Suppressor macrophage (primary cell): ENCODE data around the gene RBP3.

Experiments
- DNase-seq, 4 experiments: peaks; one replicate each; pipeline ENCODE4 v3.0.0-alpha.2; 2020 to 2022

Gene RBP3

GRCh38 chr10:47359101-47359500 lies 10.9 kb downstream of the RBP3 start:
- DNase-seq: no peak

DNA sequence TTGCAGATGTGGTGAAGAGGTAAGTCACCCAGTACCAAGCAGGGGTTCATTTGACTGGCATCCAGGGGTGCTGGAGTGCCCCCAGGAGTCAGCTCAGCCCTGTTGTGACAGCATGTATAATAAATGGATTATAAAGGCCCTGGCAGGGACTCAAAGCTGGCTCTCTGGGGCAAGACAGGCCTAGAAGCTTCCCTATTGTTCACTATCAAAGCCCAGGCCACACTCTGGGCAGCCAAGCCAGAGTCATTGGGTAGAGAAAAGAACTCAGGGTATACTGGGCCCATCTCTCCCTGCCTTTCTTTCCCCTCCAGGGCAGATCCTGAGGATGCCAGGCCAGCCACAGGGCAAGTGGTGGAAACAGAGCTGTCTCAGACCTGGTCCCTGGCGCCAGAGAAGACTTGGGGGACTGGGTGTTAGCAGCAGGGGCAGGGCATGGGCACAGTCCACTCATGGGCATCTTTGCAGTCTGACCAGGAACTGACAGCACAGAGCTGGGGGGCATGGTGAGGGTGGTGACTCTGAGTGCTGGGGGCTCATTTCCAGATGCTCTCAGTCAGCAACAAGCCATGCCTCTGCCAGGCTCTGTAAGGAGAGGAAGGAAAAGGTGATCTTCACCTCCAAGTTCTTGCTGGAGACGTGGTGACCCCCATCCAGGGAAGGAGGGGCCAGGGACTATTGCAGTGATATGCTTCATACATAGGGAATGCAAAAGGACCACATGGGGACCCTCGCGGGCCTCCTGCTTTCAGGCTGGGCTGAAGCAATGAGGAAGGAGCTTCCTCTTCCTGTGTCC lies 11.7 kb downstream of the RBP3 start:
- no peak for DNase-seq

DNA sequence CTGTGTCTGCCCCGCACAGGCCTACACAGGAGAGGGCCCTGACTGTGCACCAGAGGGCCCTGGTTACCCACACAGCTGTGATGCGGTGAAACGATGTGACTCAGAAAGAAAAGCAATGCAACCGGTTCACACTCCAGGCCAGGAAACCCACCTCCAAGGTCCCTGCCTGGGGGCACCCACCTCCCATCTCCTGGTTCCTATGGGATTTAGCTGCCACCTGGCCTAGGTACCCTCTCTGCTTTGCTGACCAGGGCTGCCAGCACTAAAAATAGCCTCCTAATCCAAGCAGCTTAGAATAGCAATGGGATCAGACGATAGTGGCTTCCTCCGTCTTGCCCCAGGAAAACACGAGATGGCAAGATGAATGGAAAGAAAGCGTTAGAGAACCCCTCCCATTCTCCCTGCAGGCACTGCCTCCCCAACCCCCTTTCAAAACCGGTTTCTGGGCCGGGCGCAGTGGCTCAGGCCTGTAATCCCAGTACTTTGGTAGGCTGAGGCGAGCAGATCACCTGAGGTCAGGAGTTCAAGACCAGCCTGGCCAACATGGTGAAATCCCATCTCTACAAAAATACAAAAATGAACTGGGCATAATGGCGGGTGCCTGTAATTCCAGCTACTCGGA lies 12.4 kb downstream of the RBP3 start:
- DNase-seq: peak in 3 of 4 experiments; percentile 5 to 13 (median 5)

- peak; percentile 48 to 72 (median 68) for DNase-seq
These were observed 13.1 kb downstream of the RBP3 start for GRCh38 chr10:47361293-47361692.

GRCh38 chr10:47362199-47362598 lies 14.0 kb downstream of the RBP3 start:
- DNase-seq: no peak

DNA sequence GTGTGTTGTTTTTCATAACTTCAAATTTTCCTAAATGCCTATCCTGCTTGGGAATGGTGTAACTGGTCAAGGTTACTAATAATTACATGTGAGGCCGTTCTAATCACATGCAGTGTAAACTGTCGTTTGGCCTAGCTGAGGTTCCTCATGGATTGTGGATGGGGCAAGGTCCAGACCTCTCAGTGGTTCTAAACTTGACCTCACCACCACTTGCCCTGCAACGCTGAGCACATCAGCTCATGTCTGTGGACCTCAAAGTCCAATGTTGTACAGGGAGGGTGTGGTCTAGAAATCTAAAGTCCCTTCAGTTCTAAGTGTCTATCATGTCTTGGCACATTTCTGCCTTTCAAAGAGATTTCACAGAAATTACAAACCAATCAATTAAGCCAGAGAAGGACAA lies 15.6 kb downstream of the RBP3 start:
- no peak for DNase-seq

GRCh38 chr10:47364366-47364765 lies 16.2 kb downstream of the RBP3 start:
- no peak for DNase-seq

DNA sequence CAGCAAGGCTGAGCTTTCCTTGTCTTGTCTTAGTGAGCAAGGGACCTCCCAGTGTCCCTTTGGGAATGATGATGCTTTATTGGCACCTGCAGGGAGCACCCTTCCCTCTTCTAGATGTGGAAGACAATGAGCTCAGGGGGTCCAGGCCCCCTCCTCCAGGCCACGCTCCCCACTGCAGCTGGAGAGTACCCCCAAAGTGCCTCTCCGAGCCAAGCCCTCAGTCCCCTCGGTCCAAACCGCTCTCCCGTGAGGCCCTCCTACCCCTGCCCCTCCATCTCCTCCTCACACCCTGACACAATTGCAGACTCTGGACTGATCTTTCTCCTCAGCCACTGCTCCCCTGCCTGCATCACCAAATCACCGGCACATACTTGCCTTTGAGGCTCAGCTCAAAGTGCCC lies 16.7 kb downstream of the RBP3 start:
- no peak for DNase-seq

DNA sequence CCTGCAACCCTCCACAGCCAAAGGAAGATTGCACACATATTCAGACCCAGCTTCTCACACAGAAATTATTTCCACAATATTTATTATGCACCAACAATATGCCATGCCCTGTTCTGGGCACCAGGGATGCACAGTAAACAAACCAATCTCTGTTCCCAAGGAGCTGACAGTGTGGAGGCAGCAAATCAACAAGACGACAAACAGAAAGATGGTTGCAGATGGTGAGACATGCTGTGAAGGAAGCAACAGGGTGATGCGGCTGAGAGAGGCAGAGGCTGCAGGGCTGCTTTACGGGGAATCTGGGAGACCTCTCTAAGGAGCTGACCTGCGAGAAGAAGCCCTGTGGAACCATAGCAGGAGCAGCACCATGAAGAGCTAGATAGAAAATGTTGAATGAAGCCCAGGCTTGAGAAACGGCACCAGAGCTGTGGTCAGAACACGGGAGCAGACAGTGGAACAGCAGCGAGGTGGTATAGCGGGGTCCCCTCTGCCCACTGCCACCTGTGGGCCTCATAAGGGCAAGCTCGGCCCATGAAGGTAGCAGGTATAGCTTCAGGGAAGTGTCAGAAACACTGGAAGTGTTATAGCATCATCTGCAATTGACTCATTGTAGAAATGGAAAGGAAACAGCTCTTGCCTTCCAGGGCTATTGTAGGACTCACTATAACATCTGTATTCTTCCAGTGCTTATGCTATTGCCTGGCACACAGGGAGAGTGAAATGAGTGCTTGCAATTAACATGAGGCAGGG lies 17.4 kb downstream of the RBP3 start:
- DNase-seq: no peak

GRCh38 chr10:47366181-47366631 lies 18.0 kb downstream of the RBP3 start:
- no peak for DNase-seq

DNA sequence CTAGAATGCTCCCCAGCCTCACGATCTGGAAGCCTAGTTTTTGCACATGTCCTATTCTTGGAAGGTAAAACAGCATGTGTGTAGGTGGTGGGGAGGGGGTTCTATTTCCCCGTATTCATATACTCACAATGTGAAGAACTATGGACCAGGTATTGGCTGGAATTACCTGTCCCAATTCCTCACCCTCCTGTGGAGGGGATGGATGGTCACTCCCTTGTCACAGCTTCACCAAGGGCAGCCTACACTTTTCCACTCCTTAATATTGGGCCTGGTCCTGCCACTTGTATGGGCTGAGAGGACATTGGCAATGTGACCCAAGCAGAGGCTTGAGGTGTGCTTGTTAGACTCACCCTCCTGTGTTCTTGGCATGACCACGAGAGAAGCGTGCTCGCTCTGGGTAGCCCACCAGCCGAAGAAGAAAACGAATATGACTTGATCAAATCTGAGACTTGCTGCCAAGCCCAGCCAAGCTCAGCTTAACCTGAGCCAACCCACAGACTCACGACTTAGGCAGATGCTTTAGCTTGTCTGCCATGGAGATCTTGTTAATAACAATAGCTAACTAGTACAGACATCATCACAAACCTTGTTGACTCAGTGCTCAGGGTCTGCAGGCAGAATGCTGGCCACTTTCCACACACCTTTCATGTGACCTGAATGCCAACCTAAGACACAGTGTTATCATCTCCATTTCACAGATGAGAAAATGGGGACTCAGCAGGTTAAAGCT lies 18.7 kb downstream of the RBP3 start:
- DNase-seq: no peak

- no peak for DNase-seq
These were observed 19.5 kb downstream of the RBP3 start for GRCh38 chr10:47367646-47368045.

- no peak for DNase-seq
These were observed 20.4 kb downstream of the RBP3 start for GRCh38 chr10:47368431-47369180.

DNA sequence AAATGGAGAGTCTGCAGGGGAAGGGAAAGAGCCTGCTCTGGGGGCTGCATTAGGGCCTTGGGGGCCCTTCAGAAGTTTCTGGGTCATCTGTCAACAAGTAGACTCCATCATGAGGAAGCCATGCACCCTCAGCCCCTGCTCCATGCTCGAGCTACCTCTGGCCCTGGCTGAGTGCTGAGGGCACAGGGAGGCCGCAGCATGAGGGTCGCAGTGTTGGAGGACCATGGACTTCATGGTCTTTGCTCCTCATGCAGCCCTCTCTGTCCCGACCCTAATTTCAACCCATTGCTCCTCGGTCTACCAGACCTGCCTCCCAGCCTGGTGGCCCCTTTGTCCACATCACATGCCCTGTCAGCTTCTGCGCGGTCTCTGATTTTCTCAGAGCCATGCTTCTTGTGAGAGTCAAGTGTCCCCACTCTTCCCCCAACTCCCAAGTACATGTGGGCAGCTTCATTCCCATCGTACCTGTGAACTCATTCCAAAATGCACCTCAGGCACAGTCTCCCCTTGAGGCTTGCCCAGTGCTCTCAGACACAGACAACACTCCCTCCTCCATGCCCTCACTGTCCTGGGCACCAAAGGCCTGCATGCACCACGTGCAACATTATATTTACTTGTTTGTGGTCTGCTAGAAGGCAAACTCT lies 21.2 kb downstream of the RBP3 start:
- DNase-seq: no peak

- DNase-seq: no peak
These were observed 22.0 kb downstream of the RBP3 start for GRCh38 chr10:47370015-47370767.

DNA sequence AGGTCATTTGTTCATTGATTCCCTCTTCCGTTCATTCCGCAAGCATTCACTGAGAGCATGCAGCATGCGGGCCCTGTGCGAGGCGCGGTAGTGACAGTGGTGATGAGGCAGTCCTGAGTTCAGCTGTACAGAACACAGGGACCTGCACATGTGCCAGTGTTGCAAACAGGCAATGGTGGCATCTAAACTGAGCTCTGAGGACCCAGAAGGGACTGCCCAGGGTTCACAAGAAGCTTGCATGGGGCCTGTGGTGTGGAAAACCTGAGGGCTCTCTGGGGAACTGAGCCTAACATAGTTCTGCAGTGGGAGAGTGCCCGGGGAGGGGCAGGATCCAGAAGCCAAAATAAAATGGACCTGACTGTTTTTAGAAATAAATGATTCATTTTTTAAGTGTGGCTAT lies 22.7 kb downstream of the RBP3 start:
- DNase-seq: no peak

DNA sequence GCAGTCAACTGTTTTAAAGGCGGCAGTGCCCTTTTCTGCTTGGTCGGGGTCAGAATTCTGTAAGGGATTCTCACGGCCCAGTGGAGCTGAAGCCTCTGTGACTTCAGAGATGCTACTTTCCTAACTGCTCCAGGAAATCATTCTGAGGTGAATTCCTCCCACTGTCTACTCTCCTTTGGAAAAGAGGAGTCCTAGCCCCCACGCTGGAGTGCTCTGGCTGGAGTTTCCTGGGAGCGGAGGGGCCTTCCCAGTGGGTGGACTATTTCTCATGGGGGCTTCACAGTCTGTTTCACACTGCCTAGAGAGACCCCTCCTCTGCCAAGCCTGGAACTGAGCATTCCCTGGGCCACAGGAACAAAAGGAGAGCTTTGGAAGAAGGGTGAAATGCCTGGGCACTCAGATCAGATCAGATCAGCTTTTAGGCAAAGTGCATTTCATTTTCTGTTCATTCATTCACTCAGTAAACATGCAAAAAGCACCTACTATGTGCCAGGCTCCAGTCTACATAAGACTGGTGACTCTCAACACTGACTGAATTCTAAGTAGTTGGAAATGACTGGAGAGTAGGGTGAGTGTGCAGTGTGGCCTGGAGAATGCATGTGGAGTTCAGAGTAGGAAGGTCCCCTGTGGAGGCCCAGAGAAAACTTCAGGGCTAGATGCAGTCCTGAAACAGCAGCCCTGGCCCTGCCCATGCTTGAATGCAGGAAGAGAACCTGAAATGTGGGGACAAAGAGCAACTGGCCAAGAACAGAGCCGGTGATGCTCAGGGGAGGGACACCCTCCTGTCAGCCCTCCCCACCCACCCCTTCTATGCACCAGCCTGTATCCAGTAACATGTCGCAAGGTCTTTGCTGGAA lies 23.7 kb downstream of the RBP3 start:
- DNase-seq: no peak

GRCh38 chr10:47372726-47373125 lies 24.6 kb downstream of the RBP3 start:
- DNase-seq: no peak

GRCh38 chr10:47374611-47375536 lies 26.7 kb downstream of the RBP3 start:
- no peak for DNase-seq
